Gastroesophageal sphincter (tissue), 3 donors: ENCODE results near the gene SLC8A1.

Experiments used
- CTCF ChIP-seq, 4 experiments: fragments of 200-600 bp in 2 of 4; fragments of 450-650 bp in 2 of 4; sonication (generic) in 1 of 4; IDR thresholded peaks; one replicate each; pipeline ENCODE4 v1.5.1; 2017 to 2019; ENCODE audit warnings: antibody characterized with exemption in 4 of 4, mild to moderate bottlenecking in 2 of 4, moderate library complexity in 2 of 4
- EP300 ChIP-seq: sonication (generic); formaldehyde crosslinking; IDR thresholded peaks from one replicate; pipeline ENCODE4 v1.6.1; 2017; ENCODE audit warnings: antibody characterized with exemption, mild to moderate bottlenecking
- POLR2A ChIP-seq, 2 donors: fragments of 450-650 bp; IDR thresholded peaks; one replicate each; pipeline ENCODE4 v1.6.1; 2017; ENCODE audit warnings: antibody characterized with exemption in 2 of 2, mild to moderate bottlenecking in 2 of 2, moderate library complexity in 1 of 2
- POLR2AphosphoS5 ChIP-seq: sonication (generic); formaldehyde crosslinking; IDR thresholded peaks from one replicate; pipeline ENCODE4 v1.6.1; 2017; ENCODE audit warnings: antibody characterized with exemption

- TF ChIP-seq CTCF (IDR thresholded peaks at IDR 0.05) (no peak), POLR2AphosphoS5 (no peak), POLR2A (IDR thresholded peaks at IDR 0.05) (no peak), EP300 (no peak)
These were observed 328.1 kb downstream of the SLC8A1 start for GRCh38 chr2:40123746-40124145.
